Tibial artery (tissue), 4 donors: ENCODE data around the gene KCNK5.

Experiments used
- DNase-seq, 2 donors: peaks; one replicate each; pipeline ENCODE4 v3.0.0-alpha.2; 2019
- H3K27ac ChIP-seq, 2 donors: fragments of 200-600 bp; sonication (generic) in 1 of 2; 1 replicate in 1 of 2; 2 replicates in 1 of 2; pipeline ENCODE4 v1.5.1; 2018 to 2019; ENCODE audit warnings: mild to moderate bottlenecking in 1 of 2
- H3K27me3 ChIP-seq, 2 donors: fragments of 200-600 bp; sonication (generic) in 1 of 2; one replicate each; pipeline versions ENCODE4 v1.5.1 to v1.6.0; 2016 to 2019
- H3K36me3 ChIP-seq, 3 donors: fragments of 200-600 bp; sonication (generic) in 2 of 3; one replicate each; pipeline ENCODE4 v1.5.1; 2016 to 2019; ENCODE audit warnings: mild to moderate bottlenecking in 2 of 3
- H3K4me1 ChIP-seq, 4 donors: fragments of 200-600 bp; sonication (generic) in 2 of 4; 1 replicate in 3 of 4; 2 replicates in 1 of 4; pipeline ENCODE4 v1.5.1; 2016 to 2019
- H3K4me3 ChIP-seq, 2 donors: fragments of 200-600 bp; sonication (generic) in 1 of 2; 1 replicate in 1 of 2; 2 replicates in 1 of 2; pipeline ENCODE4 v1.5.1; 2018 to 2019; ENCODE audit warnings: mild to moderate bottlenecking in 2 of 2
- H3K9me3 ChIP-seq, 3 donors: fragments of 200-600 bp; sonication (generic) in 1 of 3; one replicate each; pipeline ENCODE4 v1.5.1; 2016 to 2019
- CTCF ChIP-seq, 2 experiments: fragments of 200-600 bp in 1 of 2; fragments of 450-650 bp in 1 of 2; IDR thresholded peaks; one replicate each; pipeline ENCODE4 v1.5.1; 2017 to 2019; ENCODE audit warnings: antibody characterized with exemption in 2 of 2, mild to moderate bottlenecking in 1 of 2, moderate library complexity in 1 of 2
- intact Hi-C: fragments of 100-400 bp; cut with DNase I; formaldehyde crosslinking; loops from one replicate; pipeline ENCODE4 v1.15.0; 2023; ENCODE audit warnings: low total_unique reads

KCNK5 gene

GRCh38 chr6:39228992-39229767, at the start of gene KCNK5:
TSS of gene KCNK5 (minus strand) at chr6:39229475. CDS start at chr6:39229111, 364 bp downstream.
- Histone ChIP-seq H3K27ac (no peak within 1 kb of the TSS), H3K9me3 (no peaks in the 10 kb centered on the region), H3K27me3 (peaks cover 0 to 29% of the 10 kb centered on the region in 2 donors), H3K4me1 (peaks cover 0 to 16% (median 10%) of the 10 kb centered on the region in 4 donors), H3K36me3 (no peaks in the 10 kb centered on the region), H3K4me3 (peak within 1 kb of the TSS; percentile 44 to 54)
- peak; percentile 54 to 62 for TF ChIP-seq CTCF (IDR thresholded peaks at IDR 0.05)
- DNase-seq: peak; percentile 70 to 79
- intact Hi-C loops: no loop called here

- Histone ChIP-seq H3K27ac (no peak overlapping the region), H3K36me3 (no peaks in the 10 kb centered on the region), H3K4me3 (no peak overlapping the region), H3K4me1 (peaks cover 0 to 7% (median 2%) of the 10 kb centered on the region in 4 donors), H3K27me3 (peaks cover 0 to 3% of the 10 kb centered on the region in 2 donors), H3K9me3 (no peaks in the 10 kb centered on the region)
- TF ChIP-seq CTCF (IDR thresholded peaks at IDR 0.05): no peak
- intact Hi-C loops: no loop called here
- no peak for DNase-seq
Measured at GRCh38 chr6:39276379-39276995, 47.2 kb upstream of the KCNK5 start.

GRCh38 chr6:39274903-39275302, 45.6 kb upstream of the KCNK5 start:
- intact Hi-C loops: no loop called here
- H3K4me3 ChIP-seq: no peak overlapping the region
- H3K36me3 ChIP-seq: no peaks in the 10 kb centered on the region
- no peak for DNase-seq
- no peaks in the 10 kb centered on the region for H3K27me3 ChIP-seq
- no peaks in the 10 kb centered on the region for H3K9me3 ChIP-seq
- TF ChIP-seq CTCF (IDR thresholded peaks at IDR 0.05): no peak
- H3K27ac ChIP-seq: no peak overlapping the region
- peaks cover 0 to 1% (median 0%) of the 10 kb centered on the region in 4 donors for H3K4me1 ChIP-seq

GRCh38 chr6:39274471-39274870, 45.2 kb upstream of the KCNK5 start:
- Histone ChIP-seq H3K27ac (no peak overlapping the region), H3K27me3 (no peaks in the 10 kb centered on the region), H3K36me3 (no peaks in the 10 kb centered on the region), H3K4me1 (no peaks in the 10 kb centered on the region), H3K9me3 (no peaks in the 10 kb centered on the region), H3K4me3 (no peak overlapping the region)
- intact Hi-C loops: no loop called here
- no peak for TF ChIP-seq CTCF (IDR thresholded peaks at IDR 0.05)
- DNase-seq: no peak

GRCh38 chr6:39273406-39273821, 44.1 kb upstream of the KCNK5 start:
- Histone ChIP-seq H3K27me3 (no peaks in the 10 kb centered on the region), H3K9me3 (no peaks in the 10 kb centered on the region), H3K27ac (no peak overlapping the region), H3K4me1 (no peaks in the 10 kb centered on the region), H3K4me3 (no peak overlapping the region), H3K36me3 (no peaks in the 10 kb centered on the region)
- DNase-seq: no peak
- TF ChIP-seq CTCF (IDR thresholded peaks at IDR 0.05): no peak
- intact Hi-C loops: no loop called here
